ENCODE results near the gene COX6B1.
"Not testable (repeated sequence)": the region's sequence is repeated elsewhere in the genome, so short reads cannot be mapped to it uniquely, and the experiment has no call there.

The COX6B1 gene

GRCh38 chr19:35628565-35629331, 19.4 kb upstream of the COX6B1 start, which contains the start of gene RBM42:
TSS of gene RBM42 (plus strand) at chr19:35629036. CDS start at chr19:35629154, 118 bp downstream.
- in situ Hi-C loops (cut with MboI; ENCODE audit: low pct_unique_long_range_greater_than_20kb, low sequenced_read_pairs) = no loop called here
- DNase-seq = peak; percentile 99

DNA sequence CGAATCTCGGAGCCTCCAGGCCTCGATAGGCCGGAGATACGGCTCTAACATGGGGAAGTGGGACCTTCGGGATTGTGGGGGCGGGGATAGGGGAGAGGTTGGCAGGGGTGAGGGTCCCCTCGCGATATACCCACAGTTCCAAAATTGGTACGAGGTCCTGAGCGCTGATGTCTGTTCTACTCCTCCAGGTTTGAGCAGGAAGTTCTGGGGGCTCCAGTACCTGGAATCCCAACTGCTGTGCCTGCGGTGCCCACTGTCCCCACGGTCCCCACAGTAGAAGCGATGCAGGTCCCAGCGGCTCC, 18.8 kb upstream of the COX6B1 start:
- in situ Hi-C loops (cut with MboI; ENCODE audit: low pct_unique_long_range_greater_than_20kb, low sequenced_read_pairs) = no loop called here
- no peak for DNase-seq

DNA sequence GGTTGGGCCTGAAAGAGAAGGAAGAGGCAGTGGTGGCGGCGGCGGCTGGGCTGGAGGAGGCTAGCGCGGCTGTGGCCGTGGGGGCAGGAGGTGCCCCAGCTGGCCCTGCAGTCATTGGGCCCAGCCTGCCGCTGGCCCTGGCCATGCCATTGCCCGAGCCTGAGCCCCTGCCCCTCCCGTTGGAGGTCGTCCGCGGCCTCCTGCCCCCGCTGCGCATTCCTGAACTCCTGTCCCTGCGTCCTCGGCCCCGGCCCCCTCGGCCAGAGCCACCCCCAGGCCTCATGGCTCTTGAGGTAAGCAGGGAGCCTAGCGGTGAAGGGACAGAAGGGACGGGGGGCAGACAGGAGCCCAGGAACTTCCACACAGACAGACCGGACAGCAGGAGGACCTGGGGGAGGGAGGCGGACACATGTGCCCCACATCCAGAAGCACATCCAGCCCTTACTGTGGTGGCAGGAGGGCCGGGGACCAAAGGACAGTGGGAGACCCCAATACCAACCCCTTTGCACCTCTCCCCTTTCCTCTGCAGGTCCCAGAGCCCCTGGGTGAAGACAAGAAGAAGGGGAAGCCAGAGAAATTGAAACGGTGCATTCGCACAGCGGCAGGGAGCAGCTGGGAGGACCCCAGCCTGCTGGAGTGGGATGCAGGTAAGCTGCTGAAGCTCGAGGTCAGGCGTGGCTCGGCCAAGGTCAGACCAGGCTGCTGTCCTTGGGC, 14.2 kb upstream of the COX6B1 start:
- no peak for DNase-seq
- in situ Hi-C loops (cut with MboI; ENCODE audit: low pct_unique_long_range_greater_than_20kb, low sequenced_read_pairs) = no loop called here

GRCh38 chr19:35636651-35637050, 11.5 kb upstream of the COX6B1 start:
- DNase-seq = no peak
- in situ Hi-C loops (cut with MboI; ENCODE audit: low pct_unique_long_range_greater_than_20kb, low sequenced_read_pairs) = no loop called here

- in situ Hi-C loops (cut with MboI; ENCODE audit: low pct_unique_long_range_greater_than_20kb, low sequenced_read_pairs) = no loop called here
Measured at GRCh38 chr19:35637165-35637564, 11.0 kb upstream of the COX6B1 start.

DNA sequence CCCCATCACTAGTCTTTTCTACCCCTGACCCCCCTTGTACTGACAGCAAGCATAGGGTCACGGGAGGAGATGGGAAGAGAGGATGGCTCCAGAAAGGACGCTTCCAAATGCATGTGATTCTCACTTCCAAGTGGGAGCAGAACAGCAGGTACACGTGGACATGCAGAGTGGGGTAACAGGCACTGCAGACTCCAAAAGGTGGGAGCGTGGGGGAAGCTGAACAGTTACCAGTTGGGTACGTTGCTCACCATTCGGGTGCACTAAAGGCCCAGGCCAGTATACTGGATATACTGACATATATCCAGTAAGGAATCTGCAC, 8.8 kb upstream of the COX6B1 start:
- in situ Hi-C loops (cut with MboI; ENCODE audit: low pct_unique_long_range_greater_than_20kb, low sequenced_read_pairs) = no loop called here
- no peak for DNase-seq

More at GRCh38 chr19:35637165-35637564, 11.0 kb upstream of the COX6B1 start:
- DNase-seq = no peak

DNA sequence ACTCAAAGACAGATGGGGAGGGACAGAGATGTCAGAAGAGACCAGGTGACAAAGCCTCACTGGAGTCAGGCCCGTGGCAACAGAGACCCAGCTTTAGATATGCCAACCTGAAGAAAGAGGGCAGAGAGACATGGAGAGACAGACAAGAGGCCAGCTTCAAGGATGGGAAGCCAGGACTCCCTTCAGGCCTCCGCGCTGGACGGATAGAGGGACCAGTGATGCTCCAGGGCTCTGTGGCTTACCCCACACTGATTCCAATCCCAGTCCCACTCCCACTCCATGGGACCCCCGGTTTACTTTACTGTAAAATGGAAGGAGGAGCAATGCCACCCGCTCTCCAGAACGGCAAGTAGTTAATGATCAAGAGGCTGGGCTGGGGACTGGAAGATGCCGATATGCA, 8.3 kb upstream of the COX6B1 start:
- no peak for DNase-seq
- in situ Hi-C loops (cut with MboI; ENCODE audit: low pct_unique_long_range_greater_than_20kb, low sequenced_read_pairs) = no loop called here

DNA sequence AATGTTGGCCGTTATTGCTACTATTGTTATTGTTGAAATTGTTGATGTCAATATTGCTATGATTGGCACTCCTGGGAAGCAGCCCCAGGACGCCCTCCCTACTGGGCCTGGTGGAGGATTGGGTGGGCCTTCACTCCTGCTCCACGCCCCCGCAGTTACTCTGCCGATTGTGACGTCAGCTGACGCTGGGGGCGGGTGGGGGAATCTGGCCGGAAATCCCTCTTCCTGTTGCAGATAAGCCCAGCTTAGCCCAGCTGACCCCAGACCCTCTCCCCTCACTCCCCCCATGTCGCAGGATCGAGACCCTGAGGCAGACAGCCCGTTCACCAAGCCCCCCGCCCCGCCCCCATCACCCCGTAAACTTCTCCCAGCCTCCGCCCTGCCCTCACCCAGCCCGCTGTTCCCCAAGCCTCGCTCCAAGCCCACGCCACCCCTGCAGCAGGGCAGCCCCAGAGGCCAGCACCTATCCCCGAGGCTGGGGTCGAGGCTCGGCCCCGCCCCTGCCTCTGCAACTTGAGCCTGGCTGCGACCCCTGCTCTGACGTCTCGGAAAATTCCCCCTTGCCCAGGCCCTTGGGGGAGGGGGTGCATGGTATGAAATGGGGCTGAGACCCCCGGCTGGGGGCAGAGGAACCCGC, 6.5 kb upstream of the COX6B1 start, which contains the start of gene ETV2:
ETV2 (plus strand) TSS at position 231 of the 637 bp plus-strand sequence. CDS start 716 bp downstream, outside the sequence.
- in situ Hi-C loops (cut with MboI; ENCODE audit: low pct_unique_long_range_greater_than_20kb, low sequenced_read_pairs) = no loop called here
- DNase-seq = no peak

- in situ Hi-C loops (cut with MboI; ENCODE audit: low pct_unique_long_range_greater_than_20kb, low sequenced_read_pairs) = no loop called here
- DNase-seq = no peak
Measured at GRCh38 chr19:35642312-35642711, 5.8 kb upstream of the COX6B1 start.

GRCh38 chr19:35642798-35643254, 5.3 kb upstream of the COX6B1 start:
- in situ Hi-C loops (cut with MboI; ENCODE audit: low pct_unique_long_range_greater_than_20kb, low sequenced_read_pairs) = no loop called here
- no peak for DNase-seq

DNA sequence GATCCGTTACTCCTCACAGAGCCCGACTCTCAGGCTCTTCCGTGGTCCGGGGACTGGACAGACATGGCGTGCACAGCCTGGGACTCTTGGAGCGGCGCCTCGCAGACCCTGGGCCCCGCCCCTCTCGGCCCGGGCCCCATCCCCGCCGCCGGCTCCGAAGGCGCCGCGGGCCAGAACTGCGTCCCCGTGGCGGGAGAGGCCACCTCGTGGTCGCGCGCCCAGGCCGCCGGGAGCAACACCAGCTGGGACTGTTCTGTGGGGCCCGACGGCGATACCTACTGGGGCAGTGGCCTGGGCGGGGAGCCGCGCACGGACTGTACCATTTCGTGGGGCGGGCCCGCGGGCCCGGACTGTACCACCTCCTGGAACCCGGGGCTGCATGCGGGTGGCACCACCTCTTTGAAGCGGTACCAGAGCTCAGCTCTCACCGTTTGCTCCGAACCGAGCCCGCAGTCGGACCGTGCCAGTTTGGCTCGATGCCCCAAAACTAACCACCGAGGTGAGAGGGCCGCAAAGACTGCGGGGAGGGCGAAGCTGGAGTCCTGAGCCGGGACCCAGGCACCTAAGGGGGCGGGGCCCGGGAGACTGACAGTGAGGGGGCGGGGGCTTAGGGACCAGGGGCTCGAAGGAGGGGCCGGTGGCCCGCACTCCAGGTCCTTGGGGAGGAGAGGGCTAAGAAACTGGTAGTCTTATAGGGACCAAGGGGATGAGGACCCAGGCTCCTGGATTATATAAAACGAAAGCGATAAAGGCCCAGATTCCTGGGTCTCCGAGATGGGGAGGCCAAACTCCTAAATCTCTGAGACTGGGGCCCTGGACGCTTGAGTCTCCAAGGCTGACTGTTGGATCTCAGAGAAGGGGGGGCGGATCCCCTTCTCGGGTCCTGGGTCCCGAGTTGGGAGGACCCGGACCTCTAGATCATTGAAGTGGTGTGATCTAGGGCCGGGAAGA, 4.6 kb upstream of the COX6B1 start:
- in situ Hi-C loops (cut with MboI; ENCODE audit: low pct_unique_long_range_greater_than_20kb, low sequenced_read_pairs) = no loop called here
- DNase-seq = peak; percentile 90

GRCh38 chr19:35644206-35644986, 3.7 kb upstream of the COX6B1 start:
- peak; percentile 96 for DNase-seq
- in situ Hi-C loops (cut with MboI; ENCODE audit: low pct_unique_long_range_greater_than_20kb, low sequenced_read_pairs) = no loop called here

DNA sequence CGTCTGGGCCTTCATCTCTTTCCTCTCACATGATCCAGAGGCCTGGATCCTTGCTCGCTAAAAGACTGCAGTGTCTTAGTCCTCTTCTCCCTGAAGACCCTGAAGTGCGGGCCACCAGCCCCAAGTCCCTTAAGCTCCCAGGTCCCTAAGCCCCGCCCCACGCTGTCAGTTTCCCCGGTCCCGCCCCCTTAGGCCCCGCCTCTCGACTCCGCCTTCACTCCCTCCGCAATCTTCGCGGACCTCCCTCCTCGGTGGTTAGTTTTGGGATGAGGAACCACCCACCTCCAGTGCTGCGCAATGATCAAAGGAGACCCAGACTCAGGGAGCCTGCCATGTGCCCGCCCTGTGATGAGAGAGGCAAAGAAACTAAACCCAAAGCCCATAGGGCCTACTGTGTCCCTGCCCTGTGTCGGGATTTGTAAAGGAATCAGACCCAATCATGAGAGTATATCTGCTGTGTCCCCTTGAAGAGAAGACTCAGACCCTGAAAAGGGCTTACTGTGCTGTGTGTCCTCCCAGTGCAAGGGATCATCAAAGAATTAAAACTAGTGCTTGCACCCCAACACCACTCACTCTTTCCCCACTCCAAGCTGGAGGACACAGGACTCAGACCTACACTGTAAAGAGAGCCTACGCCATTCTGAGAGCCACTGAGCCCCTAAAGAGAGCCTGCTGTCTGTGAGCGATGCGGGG, 3.0 kb upstream of the COX6B1 start:
- DNase-seq = peak; percentile 82
- in situ Hi-C loops (cut with MboI; ENCODE audit: low pct_unique_long_range_greater_than_20kb, low sequenced_read_pairs) = no loop called here

DNA sequence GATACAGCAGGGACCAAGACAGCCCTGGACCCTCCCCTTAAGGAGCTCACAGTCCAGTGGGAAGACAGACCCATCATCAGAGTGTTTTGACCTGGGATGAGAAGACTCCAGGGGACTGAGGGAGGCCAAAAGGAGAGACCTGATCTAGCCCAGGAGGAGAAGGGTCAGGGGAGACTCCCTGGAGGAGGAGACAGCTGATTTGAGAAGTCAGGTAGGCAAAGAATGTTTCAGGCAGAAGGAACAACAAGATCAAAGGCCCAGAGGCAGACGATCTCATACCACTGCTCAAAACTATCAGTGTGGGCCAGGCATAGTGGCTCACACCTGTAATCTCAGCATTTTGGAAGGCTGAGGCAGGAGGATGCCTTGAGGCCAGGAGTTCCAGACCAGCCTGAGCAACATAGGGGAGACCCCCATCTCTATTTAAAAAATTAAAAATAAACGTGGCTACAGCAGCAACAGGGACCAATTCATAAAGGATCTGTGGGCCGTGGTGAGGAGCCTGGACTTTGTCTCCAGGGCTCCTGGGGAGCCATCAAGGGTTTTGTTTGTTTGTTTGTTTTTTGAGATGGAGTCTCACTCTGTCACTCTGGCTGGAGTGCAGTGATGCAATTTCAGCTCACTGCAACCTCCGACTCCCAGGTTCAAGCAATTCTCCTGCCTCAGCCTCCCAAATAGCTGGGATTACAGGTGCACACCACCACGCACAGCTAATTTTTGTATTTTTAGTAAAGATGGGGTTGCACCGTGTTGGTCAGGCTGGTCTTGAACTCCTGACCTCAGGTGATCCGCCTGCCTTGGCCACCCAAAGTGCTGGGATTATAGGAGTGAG, 2.2 kb upstream of the COX6B1 start:
- no peak for DNase-seq
- in situ Hi-C loops (cut with MboI; ENCODE audit: low pct_unique_long_range_greater_than_20kb, low sequenced_read_pairs) = no loop called here

DNA sequence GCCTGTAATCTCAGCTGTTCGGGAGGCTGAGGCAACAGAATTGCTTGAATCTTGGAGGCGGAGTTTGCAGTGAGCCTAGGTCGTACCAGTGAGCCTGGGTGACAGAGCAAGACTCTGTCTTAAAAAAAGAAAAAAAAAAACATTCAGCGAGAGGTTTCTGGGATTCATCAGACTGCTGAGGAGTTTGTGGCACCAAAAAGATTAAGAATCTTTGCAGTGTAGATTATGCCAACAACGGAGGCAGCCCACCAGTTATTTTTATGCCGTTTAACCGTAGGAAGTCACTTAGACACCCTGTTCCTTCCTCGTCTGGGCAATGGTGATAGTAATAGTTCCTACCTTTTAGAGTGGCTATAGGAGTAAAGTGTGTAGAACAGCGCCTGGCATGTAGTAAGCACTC, 2.5 kb downstream of the COX6B1 start:
- DNase-seq = no peak
- in situ Hi-C loops (cut with MboI; ENCODE audit: low pct_unique_long_range_greater_than_20kb, low sequenced_read_pairs) = no loop called here

GRCh38 chr19:35654828-35655227, 6.7 kb downstream of the COX6B1 start:
- DNase-seq; in situ Hi-C loops (cut with MboI; ENCODE audit: low pct_unique_long_range_greater_than_20kb, low sequenced_read_pairs): not testable (repeated sequence)

GRCh38 chr19:35655600-35655999, 7.5 kb downstream of the COX6B1 start:
- in situ Hi-C loops (cut with MboI; ENCODE audit: low pct_unique_long_range_greater_than_20kb, low sequenced_read_pairs) = no loop called here
- DNase-seq = no peak

All from KBM-7 (cell line).